T-helper 17 cell (primary cell): Measurements from ENCODE around the gene MYT1. TPM values are rescaled to one million over a fixed set of nuclear protein-coding genes. Genes with fewer than 3 reads are reported as not detected.

ENCODE experiments used
- ATAC-seq: fragments of 150-1000 bp; cut with Tn5 transposase; 2 replicates; pipeline ENCODE4 v1.10.0; 2021; ENCODE audit warnings: mild to moderate bottlenecking, moderate library complexity
- DNase-seq, 3 donors: peaks; one replicate each; pipeline versions ENCODE4 v3.0.0 to v3.0.0-alpha.2; 2020 to 2021
- H3K9me3 ChIP-seq: one replicate; pipeline ENCODE4 v1.7.0; 2013; ENCODE audit warnings: low read length, mild to moderate bottlenecking; ENCODE audit not compliant: control insufficient read depth, poor library complexity, severe bottlenecking
- H3K27ac Mint-ChIP-seq: one replicate; pipeline ENCODE4 v1.8.0; 2022; ENCODE audit warnings: mild to moderate bottlenecking, moderate library complexity, mixed read lengths
- H3K27me3 Mint-ChIP-seq: one replicate; pipeline ENCODE4 v1.8.0; 2022; ENCODE audit warnings: mixed read lengths
- H3K36me3 Mint-ChIP-seq: one replicate; pipeline ENCODE4 v1.8.0; 2022; ENCODE audit warnings: low read depth, mixed read lengths
- H3K4me1 Mint-ChIP-seq: one replicate; pipeline ENCODE4 v1.8.0; 2022; ENCODE audit warnings: mild to moderate bottlenecking, mixed read lengths
- H3K4me3 Mint-ChIP-seq: one replicate; pipeline ENCODE4 v1.8.0; 2022; ENCODE audit warnings: mild to moderate bottlenecking, moderate library complexity, mixed read lengths
- total RNA-seq, 4 donors: library from RNA in 2 of 4; stranded (reverse) in 2 of 4; gene quantifications; one replicate each; pipeline ENCODE4 v1.2.3 and lab custom pipeline; 2022 to 2026

MYT1 gene
- total RNA-seq, 2 donors from 2014 or later = not detected

DNA sequence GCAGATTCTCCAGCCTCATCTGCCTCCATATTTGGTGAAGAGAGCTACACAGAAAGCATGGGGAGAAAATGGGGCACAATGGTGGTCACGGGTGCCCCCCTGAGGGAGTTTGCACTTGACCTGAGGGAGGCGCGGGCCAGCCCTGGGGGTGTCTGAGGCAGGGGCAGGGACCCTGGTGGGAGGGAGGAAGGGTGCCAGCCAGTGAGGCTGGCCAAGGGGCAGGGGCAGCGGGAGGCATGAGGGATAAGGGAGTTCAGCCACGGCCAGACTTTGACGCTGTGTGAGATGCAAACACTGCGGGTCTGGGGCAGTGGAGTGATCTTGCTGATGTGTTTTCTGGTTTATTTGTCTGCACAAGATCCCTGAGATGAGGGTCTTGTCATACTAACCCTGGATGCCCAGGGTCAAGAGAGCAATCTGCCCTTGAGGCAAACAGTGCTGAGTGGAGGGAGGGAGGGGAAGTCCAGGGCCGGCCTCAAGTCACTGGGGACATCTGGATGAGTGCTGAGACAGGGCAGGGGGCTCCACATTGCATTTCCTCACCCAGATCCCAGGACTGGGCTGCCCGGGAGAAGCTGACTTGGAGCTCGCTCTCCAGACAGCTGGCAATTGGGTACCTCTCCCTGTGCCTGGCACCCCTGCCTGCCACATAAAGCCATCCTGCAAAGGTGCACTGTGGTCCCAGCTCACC lies 82.5 kb downstream of the MYT1 start:
- no peak for DNase-seq
- H3K4me1 Mint-ChIP-seq = peaks cover 14% of the 10 kb centered on the region
- no peaks in the 10 kb centered on the region for H3K9me3 ChIP-seq
- no peaks in the 10 kb centered on the region for H3K36me3 Mint-ChIP-seq
- peaks cover 53% of the 10 kb centered on the region for H3K27me3 Mint-ChIP-seq
- peak overlapping the region; percentile 59 for H3K27ac Mint-ChIP-seq
- no peak for ATAC-seq
- no peak overlapping the region for H3K4me3 Mint-ChIP-seq

DNA sequence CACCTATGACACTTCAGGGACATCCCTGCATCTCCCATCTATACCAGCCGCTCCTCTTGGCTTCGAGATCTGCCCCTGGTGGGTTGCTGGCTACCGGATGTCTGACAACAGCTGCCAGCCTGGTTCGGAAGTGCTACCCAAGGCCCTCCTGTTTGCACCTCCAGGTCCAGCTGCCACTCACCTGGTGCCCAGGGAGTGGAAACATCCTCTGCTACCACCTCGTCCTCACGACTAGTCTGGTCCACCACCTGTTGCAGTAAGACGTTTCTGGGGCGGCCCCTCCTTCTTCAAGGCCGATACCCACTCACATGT lies 83.0 kb downstream of the MYT1 start:
- H3K9me3 ChIP-seq = no peaks in the 10 kb centered on the region
- no peak for ATAC-seq
- peaks cover 13% of the 10 kb centered on the region for H3K4me1 Mint-ChIP-seq
- no peak overlapping the region for H3K27ac Mint-ChIP-seq
- no peak for DNase-seq
- peaks cover 53% of the 10 kb centered on the region for H3K27me3 Mint-ChIP-seq
- no peaks in the 10 kb centered on the region for H3K36me3 Mint-ChIP-seq
- no peak overlapping the region for H3K4me3 Mint-ChIP-seq

DNA sequence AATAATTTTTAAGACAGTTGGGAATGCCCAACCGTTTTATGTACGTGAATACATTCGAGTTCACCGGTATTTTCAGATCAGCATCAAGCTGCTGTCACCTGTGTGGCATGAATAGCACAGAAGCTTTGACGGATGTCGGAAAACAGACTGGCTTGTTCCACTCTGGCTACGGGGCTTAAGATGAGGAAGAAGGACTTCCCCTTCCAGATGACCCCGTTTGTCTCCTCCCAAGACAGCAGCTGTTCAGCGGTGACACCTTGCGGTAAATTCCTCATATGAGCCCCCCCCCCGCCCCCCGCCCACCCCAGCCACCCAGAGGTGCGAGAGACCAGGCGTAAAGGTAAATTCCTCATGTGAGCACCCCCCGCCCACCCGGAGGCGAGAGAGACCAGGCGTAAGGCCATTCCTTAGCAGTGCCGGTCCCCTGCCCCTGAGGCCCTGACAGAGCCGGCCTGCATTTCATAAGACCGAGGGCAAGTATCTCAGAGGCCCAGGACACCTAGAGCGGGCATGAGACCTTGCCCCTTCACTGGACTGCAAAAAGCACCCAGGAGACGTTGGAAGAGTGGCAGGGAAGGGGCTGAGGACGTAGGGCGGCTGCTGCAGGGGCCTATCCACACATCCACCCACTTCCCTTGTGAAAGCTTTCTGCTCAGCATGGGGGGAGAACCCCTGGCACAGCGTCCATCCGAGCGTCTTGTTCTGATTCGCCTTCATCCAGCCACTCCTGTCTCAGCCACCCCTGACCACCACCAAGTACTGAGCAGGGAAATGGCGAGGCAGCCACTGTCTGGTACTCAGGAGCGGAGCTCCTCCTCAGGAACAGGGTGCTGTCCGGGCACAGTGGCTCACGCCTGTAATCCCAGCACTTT lies 84.0 kb downstream of the MYT1 start:
- no peak for DNase-seq

DNA sequence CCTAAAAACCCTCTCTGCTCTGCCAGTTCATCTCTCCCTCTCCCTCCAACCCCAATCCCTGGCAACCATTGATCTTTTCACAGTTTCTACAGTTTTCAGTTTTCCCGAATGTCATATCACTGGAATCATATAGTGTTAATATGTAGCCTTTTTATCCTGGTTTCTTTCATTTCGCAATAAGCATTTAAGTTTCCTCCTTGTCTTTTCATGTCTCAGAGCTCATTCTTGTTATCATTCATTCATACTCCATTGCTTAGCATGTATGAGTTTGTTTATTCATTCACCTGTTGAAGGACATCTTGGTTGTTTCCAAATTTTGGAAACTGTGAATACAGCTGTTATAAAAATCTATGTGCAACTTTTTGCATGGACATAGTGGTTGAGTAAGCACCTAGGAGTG lies 85.8 kb downstream of the MYT1 start:
- peaks cover 13% of the 10 kb centered on the region for H3K4me1 Mint-ChIP-seq
- no peaks in the 10 kb centered on the region for H3K9me3 ChIP-seq
- DNase-seq (no peak), ATAC-seq (no peak)
- H3K27ac Mint-ChIP-seq = no peak overlapping the region
- no peaks in the 10 kb centered on the region for H3K36me3 Mint-ChIP-seq
- H3K27me3 Mint-ChIP-seq = peaks cover 46% of the 10 kb centered on the region
- H3K4me3 Mint-ChIP-seq = no peak overlapping the region

More for the DNA sequence above, 84.0 kb downstream of the MYT1 start:
- no peak overlapping the region for H3K4me3 Mint-ChIP-seq
- peaks cover 56% of the 10 kb centered on the region for H3K27me3 Mint-ChIP-seq
- ATAC-seq = no peak
- no peak overlapping the region for H3K27ac Mint-ChIP-seq
- no peaks in the 10 kb centered on the region for H3K36me3 Mint-ChIP-seq
- no peaks in the 10 kb centered on the region for H3K9me3 ChIP-seq
- peaks cover 11% of the 10 kb centered on the region for H3K4me1 Mint-ChIP-seq

DNA sequence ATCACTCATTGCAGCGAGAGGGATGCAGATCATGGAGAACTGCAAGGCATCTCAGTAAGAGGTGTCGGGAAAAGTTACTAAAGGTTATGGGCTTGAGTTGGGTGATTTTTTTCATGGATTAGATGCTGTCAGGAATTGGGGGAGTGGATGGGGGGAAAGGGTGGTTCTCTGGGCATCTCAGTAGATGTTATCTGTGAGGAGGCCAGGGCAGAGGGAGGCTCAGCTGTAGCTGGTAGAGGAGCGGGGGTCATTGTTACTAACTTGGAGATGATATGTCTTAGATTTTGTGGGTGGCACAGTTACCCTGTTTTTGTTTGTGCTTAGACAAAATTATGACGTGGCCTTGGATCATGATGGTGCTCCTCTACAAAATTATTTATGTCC lies 88.7 kb downstream of the MYT1 start:
- ATAC-seq = no peak
- Mint-ChIP-seq H3K36me3 (no peaks in the 10 kb centered on the region), H3K27me3 (peaks cover 24% of the 10 kb centered on the region), H3K4me1 (peaks cover 25% of the 10 kb centered on the region), H3K27ac (no peak overlapping the region), H3K4me3 (no peak overlapping the region)
- DNase-seq = no peak
- no peaks in the 10 kb centered on the region for H3K9me3 ChIP-seq

DNA sequence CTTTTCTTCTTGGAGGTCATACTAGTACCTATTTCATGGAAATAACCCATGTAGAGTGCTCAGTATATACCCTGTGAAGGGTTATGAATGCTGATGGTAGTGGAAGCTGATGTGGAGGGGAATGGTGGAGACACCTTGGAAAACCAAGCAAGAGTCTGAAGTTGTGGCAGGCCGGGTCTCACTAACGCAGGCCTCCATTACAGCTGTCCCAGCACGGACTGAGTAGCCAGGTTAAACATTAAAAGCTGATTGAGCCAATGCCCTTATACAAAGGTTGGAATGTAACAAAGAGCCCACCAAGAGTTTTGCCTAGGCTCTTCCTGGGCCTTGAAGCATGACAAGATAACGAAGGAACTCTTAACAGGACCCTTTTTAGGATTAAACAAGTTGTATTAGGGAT lies 89.2 kb downstream of the MYT1 start:
- Mint-ChIP-seq H3K36me3 (no peaks in the 10 kb centered on the region), H3K4me3 (no peak overlapping the region), H3K4me1 (peaks cover 30% of the 10 kb centered on the region), H3K27ac (no peak overlapping the region), H3K27me3 (peaks cover 24% of the 10 kb centered on the region)
- DNase-seq (no peak), ATAC-seq (no peak)
- no peaks in the 10 kb centered on the region for H3K9me3 ChIP-seq

DNA sequence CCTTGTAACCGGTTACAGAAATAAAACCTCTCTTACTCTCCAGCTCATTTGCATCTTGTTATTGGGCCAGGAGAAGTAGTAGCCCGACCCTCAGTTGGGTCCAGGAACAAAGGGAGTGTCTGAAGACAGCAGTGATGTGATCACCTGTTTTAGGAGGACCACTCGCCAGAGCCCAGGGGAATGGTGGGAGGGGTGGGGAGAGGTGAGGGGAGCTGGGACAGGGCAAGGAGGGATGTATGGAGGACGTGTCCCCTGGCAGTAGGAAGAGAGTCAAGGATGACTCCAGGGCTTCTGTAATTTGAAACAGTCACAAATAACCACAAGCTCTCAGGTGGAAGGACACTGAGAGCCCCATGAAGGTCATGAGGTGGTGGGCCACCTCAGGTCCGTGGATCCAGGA lies 89.9 kb downstream of the MYT1 start:
- Mint-ChIP-seq H3K27ac (peak overlapping the region; percentile 71), H3K36me3 (no peaks in the 10 kb centered on the region), H3K4me3 (peak overlapping the region; percentile 78), H3K27me3 (peaks cover 24% of the 10 kb centered on the region), H3K4me1 (peaks cover 36% of the 10 kb centered on the region)
- H3K9me3 ChIP-seq = no peaks in the 10 kb centered on the region
- no peak for ATAC-seq
- no peak for DNase-seq

DNA sequence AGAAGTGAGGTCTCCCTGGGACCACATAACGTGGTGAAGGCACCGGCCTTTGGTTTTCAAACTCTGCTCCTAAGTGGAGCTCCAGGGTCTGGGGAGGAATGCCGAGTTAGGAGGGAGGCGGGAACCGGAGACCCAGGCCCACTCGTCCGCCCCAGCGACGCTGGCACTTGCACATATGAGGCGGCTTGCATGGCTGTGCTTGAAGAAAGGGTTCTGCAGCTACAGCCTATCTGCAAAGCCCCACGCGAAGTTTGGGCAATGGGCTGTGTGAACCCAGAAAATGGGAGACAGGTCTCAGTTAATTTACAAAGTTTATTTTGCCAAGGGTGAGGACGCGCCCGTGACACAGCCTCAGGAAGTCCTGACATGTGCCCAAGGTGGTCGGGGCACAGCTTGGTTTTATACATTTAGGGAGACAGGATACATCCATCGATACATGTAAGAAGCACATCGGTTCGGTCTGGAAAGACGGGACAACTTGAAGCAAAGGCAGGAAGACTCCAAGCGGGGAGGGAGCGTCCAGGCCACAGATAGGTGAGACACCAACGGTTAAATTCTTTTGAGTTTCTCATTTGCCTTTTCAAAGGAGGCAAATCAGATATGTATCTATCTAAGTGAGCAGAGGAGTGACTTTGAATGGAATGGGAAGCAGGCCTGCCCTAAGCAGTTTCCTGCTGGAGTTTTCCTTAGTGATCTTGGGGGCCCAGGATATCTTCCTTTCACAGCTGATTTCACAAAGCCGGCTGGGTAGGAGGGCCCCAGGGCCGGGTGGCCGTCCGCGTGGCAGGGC lies 90.5 kb downstream of the MYT1 start:
- ATAC-seq (no peak), DNase-seq (no peak)
- no peaks in the 10 kb centered on the region for H3K9me3 ChIP-seq
- peaks cover 36% of the 10 kb centered on the region for H3K4me1 Mint-ChIP-seq
- peak overlapping the region; percentile 71 for H3K27ac Mint-ChIP-seq
- peaks cover 24% of the 10 kb centered on the region for H3K27me3 Mint-ChIP-seq
- peak overlapping the region; percentile 78 for H3K4me3 Mint-ChIP-seq
- no peaks in the 10 kb centered on the region for H3K36me3 Mint-ChIP-seq

DNA sequence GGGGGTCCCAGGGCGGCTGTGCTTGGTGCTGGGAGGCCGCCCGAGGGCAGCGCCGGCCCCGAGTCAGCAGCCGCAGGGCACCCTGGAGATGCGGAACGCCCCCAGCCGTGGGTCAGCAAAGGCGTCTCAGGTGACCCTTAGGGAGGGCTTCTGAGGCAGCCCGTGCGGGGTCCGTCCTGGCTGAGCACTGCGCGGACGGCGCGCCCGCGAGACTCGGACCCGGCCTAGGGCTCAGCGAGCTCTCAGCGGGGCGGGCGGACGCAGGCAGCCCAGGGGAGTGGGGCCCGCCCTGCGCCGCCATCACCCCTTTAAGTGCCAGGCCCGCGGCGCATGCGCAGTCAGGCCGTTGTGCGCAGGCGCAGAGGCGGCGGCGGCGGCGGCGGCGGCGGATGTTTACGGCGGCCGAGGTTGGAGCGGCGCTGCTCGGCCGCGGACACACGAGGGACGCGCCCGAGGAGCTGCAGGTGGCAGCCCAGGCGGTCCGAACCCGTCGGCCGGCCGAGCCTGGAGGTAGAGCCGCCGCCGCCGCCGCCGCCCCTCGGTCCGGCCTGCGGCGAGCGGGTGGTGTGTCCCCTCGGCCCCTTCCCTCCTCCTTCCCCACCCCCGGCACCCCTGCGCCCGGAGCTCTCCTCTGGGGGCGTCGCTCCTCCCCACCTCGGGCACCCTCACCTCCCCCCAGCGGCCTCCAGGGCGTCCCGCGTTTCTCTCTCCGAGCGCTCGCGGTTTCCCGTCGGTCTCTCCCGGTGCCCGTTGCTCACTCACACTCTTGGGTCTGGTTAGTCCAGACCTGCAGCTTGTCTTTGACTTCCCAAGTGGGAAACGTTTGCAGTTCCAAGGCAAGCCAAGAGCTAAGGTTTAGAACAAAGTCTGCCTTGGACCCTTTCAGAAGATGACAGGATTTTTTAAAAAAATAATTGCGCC lies 91.4 kb downstream of the MYT1 start, which contains the start of gene PCMTD2:
Gene PCMTD2, plus strand, starts transcription at position 388 of the 921 bp plus-strand sequence. CDS start 4,218 bp downstream, outside the sequence.
- H3K4me3 Mint-ChIP-seq = peak within 1 kb of the TSS; percentile 97
- DNase-seq (peak; percentile 79 to 86 (median 82)), ATAC-seq (peak; percentile 91)
- H3K27ac Mint-ChIP-seq = peak within 1 kb of the TSS; percentile 95
- no peaks in the 10 kb centered on the region for H3K36me3 Mint-ChIP-seq
- H3K27me3 Mint-ChIP-seq = peaks cover 16% of the 10 kb centered on the region
- peaks cover 41% of the 10 kb centered on the region for H3K4me1 Mint-ChIP-seq
- H3K9me3 ChIP-seq = no peaks in the 10 kb centered on the region

DNA sequence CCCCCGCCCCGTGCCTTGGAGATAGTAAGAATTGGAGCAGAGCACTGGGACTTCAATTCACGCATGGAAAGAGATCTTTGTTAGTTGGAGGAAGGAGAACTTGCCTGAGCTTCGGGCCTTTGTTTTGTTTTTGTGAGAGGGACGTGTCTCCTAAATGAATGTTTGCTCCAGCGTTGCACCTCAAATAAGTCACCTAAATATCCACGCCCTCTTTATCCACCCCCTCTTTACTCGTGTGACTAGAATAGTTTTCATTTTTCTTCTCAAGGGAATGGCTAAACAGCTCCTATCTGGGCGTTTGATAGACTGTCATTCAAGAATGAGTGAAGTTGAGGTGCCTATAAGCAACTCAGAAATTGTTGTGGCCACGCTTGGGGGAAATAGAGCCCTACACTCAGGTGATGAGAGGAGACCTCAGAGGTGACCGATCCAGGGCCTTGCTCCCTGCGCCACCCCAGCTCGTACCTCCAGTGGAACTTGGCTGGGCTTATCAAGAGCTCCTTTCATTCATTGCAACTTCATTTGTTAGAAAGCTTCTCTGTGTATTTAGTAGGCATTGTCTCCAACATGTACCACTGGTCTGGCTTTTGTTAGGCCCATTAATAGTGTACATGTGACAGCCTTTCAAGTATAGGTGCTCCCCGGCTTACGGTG lies 92.2 kb downstream of the MYT1 start:
- ATAC-seq = no peak
- no peak for DNase-seq
- Mint-ChIP-seq H3K36me3 (no peaks in the 10 kb centered on the region), H3K27ac (peak overlapping the region; percentile 95), H3K27me3 (peaks cover 14% of the 10 kb centered on the region), H3K4me1 (peaks cover 49% of the 10 kb centered on the region), H3K4me3 (peak overlapping the region; percentile 97)
- no peaks in the 10 kb centered on the region for H3K9me3 ChIP-seq

DNA sequence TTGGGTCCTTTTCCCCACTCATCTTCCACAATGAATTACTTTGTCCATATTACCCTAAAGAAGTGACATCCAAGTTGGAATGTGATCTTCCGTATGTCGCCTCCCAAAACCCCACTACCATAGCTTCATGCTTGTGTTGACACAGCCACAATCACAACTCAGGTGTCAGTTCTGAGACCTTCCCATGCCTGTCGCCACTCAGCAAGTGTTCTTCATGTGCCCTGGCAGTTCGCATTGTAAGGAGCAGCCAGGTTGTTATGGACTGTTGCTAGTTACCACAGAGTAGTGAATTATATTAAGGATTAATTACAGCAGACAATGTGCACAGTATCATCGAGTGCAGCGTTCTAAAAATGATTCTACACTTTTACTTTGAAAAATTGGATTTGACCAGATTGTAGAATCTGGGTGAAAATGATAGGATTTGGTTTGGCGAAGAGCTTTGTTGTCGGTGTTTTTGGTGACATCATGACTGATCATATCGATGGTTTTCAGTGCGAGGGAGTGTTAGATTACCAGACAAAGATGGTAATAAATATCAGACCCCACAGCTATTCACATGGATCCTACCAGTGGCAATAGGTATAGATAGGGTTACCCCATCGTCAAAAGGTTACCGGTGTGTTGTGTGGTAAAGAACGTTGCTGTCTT lies 93.0 kb downstream of the MYT1 start:
- H3K4me3 Mint-ChIP-seq = peak overlapping the region; percentile 97
- H3K4me1 Mint-ChIP-seq = peaks cover 53% of the 10 kb centered on the region
- ATAC-seq (no peak), DNase-seq (no peak)
- no peaks in the 10 kb centered on the region for H3K36me3 Mint-ChIP-seq
- H3K27ac Mint-ChIP-seq = peak overlapping the region; percentile 95
- peaks cover 11% of the 10 kb centered on the region for H3K27me3 Mint-ChIP-seq
- H3K9me3 ChIP-seq = no peaks in the 10 kb centered on the region
